Cardiac septum (tissue), 1 donor: ENCODE data around the gene FAM3B. TPM values are rescaled to one million over a fixed set of nuclear protein-coding genes. Genes with fewer than 3 reads are reported as not detected.
"Not testable (repeated sequence)": the region's sequence is repeated elsewhere in the genome, so short reads cannot be mapped to it uniquely, and the experiment has no call there.

Source experiments
- DNase-seq: peaks from one replicate; pipeline ENCODE4 v3.0.0-alpha.2; 2020; ENCODE audit warnings: low spot score
- intact Hi-C: fragments of 100-400 bp; cut with DNase I; formaldehyde crosslinking; loops from one replicate; pipeline ENCODE4 v1.14.0; 2022
- long read RNA-seq: library from polyadenylated mRNA; unstranded; transcript quantifications from one replicate; pipeline ENCODE4 v2.0.0, GENCODE V29; 2021
- total RNA-seq: library from RNA; stranded (reverse); fragmentation: NEBNext Ultra II Directional; extraction: Animal tissue kit (Norgen Biotek cat#: 25700); gene quantifications from one replicate; pipeline ENCODE4 v1.2.1, GENCODE V29; 2021
- donor health status: DM: no; HTN: no; CAD: no.

The FAM3B gene, protein sequence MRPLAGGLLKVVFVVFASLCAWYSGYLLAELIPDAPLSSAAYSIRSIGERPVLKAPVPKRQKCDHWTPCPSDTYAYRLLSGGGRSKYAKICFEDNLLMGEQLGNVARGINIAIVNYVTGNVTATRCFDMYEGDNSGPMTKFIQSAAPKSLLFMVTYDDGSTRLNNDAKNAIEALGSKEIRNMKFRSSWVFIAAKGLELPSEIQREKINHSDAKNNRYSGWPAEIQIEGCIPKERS
- not detected for total RNA-seq
- long read RNA-seq: 0 reads

DNA sequence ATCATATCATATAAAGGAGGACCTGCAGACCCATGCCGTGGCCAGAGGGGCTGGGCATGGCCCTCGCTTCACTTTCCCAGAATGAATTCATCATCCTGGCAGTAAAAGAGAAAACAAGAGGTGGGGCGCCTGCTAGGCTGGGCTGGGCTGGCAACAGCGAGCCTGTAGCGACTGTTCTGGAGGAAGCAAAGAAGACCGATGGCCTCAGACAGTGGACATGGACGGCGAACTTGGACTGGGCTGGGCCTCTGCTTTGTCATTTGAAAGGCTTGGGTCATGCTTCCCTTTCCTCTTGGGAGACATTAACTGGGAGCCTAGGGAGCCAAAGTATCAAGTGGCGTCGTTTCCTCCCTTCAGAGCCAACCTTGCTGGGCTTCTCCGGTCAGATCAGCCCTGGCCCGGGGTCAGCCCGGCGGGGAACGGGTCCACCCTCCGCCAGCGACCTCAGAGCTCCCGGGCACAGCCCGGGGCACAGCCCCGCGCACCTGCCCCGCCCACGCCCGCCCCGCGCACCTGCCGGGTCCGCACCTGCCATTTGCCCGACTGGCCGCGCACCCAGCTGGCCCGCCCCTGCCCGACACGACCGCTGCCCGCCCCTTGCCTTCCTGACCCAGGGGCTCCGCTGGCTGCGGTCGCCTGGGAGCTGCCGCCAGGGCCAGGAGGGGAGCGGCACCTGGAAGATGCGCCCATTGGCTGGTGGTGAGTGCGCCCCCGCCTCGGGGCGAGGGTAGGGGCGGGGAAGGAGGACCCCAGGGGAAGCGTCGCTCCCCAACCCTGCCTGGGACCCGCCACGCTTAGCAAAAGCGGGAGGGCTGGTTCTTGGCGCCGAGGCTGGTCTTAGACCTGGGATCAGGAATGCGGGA lies at the start of gene FAM3B:
TSS of gene FAM3B (plus strand) at position 602 of the 863 bp plus-strand sequence. CDS start at position 681, 79 bp downstream.
- DNase-seq: no peak
- intact Hi-C loops: no loop called here

DNA sequence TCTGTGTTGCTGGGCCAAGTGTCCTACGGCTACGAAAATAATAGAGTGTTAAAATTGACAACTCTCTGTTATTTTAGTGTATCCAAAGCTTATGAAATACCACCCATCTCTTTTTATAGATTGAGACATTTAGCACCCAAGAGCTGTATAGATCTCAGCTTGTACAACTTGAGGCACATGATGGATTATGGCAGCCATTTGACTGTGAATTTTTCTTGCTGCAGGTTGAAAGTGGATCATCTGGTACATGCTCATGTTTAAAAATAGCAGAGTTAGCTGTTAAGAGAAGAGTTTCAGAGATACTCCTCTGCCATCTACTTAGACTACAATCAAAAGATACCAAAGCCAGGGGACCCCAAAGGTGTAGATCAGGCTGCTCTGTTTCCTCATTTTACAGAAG lies 49.3 kb upstream of the FAM3B start:
- DNase-seq: no peak
- intact Hi-C loops: no loop called here

DNA sequence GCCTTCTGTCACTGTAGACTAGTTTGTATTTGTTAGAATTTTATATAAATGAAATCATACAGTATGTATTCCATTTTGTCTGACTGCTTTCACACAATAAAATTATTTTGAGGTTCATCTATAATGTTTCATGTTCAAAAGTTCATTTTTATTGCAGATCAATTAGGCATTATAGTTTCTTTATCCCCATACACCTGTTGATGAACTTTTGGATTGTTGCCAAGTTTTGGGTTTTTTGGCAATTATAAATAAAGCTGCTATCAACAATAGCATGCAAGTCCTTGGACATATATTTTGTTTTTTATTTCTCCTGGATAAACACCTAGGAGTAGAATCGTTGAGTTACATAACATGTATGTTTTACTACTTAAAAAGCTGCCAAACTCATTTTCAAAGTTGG lies 47.1 kb upstream of the FAM3B start:
- no peak for DNase-seq
- intact Hi-C loops: no loop called here

DNA sequence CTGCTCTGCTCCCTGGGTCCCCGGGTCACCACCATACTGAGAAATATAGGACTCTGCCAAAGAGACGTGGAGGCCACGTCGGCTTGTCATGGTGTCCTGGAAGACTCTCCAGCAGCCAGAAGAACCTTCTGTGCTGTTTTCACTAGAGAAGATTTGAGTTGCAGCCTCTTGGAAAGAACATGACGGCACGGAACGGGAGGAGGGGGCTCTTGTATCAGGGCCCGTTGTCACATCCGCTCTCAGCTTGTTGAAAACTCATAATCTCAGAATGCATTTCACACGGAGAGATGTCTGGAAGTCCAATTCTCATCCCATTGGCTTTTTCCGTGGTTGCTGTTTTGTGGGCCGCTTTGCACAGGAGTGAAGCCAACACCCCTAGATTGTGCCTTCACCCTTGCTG lies 39.4 kb upstream of the FAM3B start:
- intact Hi-C loops: no loop called here
- no peak for DNase-seq

DNA sequence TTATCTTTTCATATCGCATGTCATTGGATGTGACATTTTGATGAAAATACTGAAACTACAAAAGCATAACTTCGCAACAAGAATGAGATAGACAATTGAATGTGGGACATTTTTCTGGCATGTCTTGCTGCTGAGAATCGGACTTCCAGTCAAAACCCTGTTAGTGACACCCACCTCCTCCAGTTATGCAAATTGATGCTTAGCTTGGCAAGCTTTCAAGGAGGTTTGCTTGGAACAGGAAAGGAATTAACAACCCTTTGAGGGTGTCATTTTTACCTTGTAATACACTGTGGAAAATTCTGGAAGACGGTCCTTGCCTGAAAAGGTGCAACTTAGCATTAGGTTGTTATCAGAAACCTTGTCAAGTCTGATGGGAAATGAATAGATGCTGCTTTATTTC lies 38.8 kb upstream of the FAM3B start:
- intact Hi-C loops: no loop called here
- DNase-seq: no peak

DNA sequence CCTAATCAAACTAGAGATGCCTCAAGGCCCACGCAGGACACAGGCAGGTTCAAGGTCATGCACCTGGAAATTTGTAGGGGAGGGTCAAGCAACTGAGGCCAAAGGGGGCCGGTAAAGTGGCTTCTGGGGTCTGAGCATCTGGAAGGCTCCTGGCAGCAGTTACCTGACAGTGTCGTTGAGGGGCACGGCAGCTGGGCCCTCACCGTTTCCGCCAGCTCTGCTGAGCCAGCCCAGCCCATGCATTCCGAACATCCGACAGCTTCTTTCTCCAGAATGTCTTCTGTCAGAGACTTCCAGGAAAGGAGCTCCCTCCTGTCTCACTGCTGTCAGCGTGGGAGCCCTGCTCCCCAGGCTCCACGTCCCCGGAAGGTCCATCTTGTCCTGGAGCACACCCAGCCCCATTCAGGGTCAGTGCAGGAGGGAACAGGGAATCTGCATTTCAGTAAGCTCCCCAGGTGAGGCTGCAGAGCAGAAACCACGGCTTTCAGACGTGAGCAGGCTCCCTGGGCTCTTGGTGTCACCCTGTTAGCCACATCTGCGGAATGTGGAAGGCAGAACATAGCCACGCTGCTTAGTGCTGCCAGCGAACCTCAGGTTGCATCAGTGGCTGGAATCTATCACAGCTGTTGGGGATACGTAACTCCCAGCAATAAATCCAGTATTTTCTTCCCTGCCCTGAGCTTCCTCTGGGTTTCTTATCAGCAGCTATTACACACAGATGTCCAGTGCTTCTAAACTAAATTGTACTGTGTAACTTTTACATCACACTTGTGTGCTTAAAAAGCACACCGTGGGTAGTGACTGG lies 36.3 kb upstream of the FAM3B start:
- intact Hi-C loops: loop anchor here (5.0 kb wide), 1 partner anchor 82 kb away; the partner anchor contains the start of gene MX2
- no peak for DNase-seq

DNA sequence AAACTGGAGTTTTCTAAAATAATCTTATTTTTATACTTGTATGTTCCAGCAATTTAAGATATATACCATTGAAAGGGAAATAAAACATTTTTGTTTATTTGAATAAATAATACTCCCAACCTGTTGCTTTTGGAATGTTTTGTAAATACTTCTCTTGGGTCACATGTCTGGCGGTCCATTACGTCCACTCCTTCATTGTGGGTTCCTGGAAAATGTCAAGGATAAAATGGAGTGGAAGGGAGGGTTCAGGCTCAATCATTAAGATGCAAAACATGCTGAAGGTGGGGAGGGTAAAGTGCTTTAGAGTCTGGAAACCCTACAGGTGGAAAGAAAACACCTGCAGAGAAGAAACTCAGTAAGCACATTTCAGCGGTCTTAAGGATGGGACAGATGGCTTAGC lies 34.2 kb upstream of the FAM3B start:
- intact Hi-C loops: loop anchor here (5.0 kb wide), 1 partner anchor 80 kb away; the partner anchor contains the start of gene MX2
- DNase-seq: no peak

DNA sequence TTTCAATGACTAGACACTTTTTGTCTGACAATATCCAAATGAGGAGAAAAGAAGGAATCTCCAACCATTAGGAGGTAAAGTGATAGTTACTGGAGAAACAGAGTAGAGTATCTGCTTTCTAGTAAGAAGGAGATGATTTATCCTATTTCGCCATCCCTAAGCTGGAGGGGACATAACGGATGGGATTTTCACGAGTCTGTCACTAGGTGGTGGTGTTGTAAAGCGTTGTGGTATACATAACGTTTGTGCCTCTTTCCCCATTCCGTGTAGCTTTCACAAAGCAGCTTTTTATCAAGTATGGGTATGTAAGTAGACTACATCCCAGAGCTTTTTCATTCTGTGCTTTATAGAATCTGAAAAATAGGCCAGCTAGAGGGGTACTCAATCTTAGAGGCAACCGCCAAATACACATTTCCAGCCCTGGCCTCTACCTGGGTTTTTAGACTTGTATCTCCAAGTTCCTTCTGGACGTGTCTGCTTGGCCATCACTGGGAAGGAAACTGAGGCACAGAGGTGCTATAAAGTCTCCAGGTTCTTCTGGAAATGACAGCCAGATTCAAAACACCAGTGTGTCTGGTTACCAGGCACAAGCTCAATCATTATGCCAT lies 33.3 kb upstream of the FAM3B start:
- intact Hi-C loops: loop anchor here (5.0 kb wide), 1 partner anchor 79 kb away; the partner anchor contains the start of gene MX2
- no peak for DNase-seq

DNA sequence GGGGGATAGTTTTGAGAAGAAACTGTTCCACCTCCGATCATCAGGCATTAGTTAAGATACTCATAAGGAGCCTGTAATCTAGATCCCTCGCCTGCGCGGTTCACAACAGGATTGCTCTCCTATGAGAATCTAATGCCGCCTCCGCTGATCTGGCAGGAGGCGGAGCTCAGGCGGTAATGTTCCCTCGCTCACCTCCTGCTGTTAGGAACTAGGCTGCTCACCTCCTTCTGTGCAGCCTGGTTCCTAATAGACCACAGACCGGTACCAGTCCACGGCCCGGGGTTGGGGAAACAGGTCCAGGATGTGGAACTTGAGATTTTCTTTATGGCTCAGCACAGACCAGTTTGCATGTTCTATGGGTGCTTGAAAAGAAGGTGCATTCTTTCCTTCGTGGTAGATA lies 27.2 kb upstream of the FAM3B start:
- intact Hi-C loops: no loop called here
- DNase-seq: no peak

DNA sequence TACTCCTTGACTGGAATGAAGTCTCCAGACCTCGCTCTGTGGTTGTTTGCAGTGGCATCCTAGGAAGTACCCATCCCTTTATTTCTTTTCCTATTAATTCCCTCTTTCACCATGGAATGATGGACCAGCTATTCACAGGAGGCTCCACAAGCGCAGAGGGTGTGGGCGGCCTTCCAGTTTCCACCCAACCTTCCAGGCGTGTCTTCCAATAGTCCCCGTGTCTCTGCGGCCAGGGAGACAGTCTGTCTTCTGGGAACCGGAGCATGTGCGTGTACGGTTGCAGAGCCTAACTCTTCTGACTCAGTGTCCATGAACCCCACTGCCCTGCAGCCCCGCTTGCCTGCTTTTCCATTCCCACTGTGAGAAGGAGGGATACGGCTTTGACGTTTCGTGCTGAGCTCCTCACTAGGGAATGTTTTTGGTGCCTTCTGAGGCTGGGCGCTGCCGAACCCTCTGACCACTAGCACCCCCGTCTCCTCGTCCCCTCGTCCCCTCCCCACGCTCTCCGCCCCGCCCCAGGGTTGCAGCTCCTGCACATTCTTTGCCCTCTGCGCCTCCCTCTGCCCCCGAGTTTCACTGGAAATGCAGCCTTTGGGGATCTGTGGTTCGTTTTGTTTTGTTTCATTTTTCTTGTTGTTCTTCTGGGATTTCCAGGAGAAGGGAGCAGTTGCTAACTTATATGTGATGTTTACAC lies 26.3 kb upstream of the FAM3B start:
- no peak for DNase-seq
- intact Hi-C loops: no loop called here

DNA sequence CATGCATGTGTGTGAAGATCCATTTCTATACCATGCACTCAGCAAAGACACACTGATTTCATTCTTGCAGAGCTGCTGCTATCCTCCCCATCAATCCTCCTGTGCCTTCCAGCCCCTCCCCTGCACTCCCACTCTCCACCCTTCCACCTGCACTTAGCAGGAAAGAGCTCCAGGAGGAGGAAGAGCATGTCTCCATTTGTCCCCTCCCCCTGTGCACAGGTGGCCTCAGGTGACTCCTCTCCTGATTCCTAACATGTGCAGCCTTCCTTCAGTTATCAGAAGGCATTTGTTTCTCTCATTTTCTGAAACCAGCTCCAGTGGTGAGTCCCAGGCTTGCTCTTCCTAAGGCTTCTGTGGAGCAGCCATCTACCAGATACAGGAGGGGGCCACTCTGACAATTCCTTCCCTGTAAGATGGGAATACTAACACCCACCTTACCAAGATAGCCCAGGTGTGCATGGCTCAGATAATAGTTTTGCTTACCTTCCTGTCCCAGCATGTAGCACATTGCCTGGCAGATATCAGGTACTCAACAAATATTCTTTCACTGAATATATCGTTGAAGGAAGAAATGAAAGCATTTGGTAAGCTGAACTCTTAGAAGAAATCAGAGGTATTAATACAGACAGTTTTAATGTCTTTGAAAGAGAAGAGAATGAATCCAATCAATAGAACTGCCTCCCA lies 21.9 kb upstream of the FAM3B start:
- intact Hi-C loops: no loop called here
- no peak for DNase-seq

DNA sequence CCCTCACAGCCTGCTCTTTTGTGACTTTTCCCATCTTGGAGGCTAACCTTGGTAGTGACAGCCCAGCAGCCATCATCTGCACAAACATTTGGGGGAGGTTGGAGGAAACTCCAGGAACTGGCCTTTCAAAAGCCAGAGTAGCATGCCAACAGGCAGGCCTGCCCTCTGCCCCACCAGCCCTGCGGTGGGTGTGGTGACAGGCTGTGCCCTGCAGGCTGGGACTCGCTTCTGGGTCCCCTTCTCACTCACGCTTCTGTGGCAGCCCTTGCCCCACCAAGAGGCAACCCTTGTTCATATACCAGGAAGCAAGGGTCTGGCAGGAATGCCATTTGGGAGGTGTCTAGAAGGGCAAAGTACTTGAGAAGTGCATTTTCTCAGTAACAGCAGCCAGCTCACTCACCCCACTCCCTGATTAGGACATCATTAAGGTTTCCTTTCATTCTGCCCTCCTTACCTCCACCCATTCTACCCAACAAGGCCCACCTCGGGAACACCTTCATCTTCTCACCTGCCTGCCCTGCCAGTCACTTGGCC lies 20.8 kb upstream of the FAM3B start:
- intact Hi-C loops: no loop called here
- DNase-seq: no peak

DNA sequence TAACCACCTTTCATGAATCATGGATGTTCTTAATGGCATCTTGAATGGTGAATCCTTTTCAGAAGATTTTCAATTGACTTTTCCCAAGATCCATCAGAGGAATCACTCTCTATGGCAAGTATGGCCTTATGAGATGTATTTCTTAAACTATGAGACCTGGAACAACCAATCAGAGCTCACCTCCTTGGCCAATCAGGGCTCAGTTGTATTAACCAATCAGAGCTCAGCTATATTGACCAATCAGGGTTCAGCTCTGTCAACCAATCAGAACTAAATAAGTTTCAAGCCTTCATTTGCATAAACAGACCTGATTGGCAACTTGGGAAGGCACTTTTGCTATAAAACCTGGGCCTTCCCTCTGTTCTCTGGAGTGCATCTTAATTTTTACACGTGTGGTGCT lies 13.6 kb upstream of the FAM3B start:
- intact Hi-C loops: no loop called here
- DNase-seq: no peak

DNA sequence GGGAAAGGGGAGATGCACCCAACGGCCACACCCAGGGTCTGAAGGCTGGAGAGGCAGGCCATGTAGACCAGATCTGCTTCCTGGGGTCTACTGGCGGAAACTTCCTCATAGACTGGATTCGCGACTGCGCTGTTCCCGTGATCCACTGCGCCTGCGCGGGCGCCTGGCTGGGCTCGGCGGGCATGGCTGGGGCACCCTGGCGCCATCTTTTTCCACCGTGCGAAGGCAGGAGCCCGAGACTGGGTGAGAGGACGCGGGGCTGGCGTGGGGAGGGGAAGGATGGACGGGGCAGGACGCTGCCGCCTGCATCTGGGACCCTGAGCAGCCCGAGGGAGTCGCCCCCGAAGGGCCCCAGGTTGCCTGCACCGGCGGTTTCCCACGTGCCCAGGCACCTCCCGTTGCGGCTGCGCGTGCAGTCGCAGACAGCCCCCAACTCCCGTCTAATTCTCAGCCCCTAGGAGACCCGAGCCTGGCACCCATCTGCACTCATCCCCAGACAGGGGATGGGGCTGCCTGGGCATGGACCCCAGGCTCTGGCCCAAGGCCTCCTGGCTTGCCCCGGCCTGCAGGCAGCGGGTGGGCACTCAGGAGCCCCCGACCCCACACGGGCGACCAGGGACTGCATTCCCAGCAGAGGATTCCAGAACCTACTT lies 12.4 kb upstream of the FAM3B start:
- intact Hi-C loops: no loop called here

DNA sequence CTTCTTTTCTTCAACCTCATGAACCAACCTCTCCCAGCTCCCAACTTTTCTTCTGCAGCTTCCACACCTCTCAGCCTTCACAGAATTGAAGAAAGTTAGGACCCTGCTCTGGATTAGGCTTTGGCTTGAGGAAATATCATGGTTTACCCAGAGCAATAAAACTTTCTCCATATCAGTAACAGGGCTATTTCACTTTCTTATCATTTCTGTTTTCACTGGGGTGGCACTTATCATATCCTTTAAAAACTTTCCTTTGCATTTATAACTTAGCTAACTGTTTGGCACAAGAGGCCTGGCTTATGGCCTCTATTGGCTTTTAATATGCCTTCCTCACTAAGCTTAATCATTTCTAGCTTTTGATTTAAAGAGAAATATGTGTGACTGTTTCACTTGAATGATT lies 9.4 kb upstream of the FAM3B start:
- intact Hi-C loops: no loop called here
- DNase-seq: no peak

More for the DNA sequence above, 12.4 kb upstream of the FAM3B start:
- no peak for DNase-seq

DNA sequence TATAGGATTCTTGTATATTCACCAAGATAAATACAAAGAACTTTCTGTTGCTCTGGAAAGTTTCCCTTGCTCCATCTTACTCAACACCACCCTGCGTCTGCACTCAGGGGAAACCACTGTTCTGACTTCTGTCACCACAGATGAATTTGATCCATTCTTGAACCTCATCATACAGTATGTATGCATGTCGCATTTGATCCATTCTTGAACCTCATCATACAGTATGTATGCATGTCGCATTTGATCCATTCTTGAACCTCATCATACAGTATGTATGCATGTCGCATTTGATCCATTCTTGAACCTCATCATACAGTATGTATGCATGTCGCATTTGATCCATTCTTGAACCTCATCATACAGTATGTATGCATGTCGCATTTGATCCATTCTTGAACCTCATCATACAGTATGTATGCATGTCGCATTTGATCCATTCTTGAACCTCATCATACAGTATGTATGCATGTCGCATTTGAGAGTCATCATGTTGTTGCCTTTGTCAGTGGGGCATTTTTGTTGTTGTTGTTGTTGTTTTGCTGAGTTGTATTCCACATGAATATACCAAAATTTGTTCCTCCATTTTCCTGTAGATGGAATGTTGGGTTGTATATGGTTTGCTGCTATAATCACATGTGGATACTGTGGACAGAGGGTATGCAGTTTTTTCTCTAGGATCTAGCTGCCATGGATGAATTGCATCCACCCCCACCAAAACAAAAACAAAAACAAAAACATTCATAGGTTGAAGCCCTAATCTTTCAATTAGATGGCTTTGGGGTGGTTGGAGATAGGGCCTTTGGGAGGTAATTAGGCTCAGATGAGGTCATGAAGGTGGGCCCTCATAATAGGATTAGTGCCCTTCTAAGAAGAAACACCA lies 3.1 kb upstream of the FAM3B start:
- DNase-seq, intact Hi-C loops: not testable (repeated sequence)

DNA sequence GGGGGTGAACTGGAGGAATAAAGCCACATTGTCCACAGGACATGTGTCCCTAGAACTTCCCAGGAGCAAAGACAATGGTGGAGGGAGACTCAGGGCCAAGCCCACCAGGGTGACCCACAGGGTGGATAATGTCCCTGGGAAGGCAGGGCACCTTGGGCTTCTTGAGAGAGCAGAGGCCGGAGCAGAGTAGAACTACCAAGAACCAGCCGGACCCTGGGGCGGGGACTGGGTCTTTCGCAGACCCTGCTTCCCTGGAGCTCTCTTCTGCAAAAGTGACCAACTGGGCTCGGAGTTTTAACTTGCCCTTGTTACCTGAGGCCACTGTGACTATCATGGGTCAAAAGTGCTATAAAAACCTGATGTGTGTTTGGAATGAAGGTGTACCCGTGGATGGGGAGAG lies 875 bp upstream of the FAM3B start:
- intact Hi-C loops: no loop called here
- no peak for DNase-seq
